Heart left ventricle (tissue), 13 donors: ENCODE results near the gene COX10.

ENCODE experiments used
- POLR2A ChIP-seq, 2 donors: fragments of 450-650 bp; IDR thresholded peaks; one replicate each; pipeline ENCODE4 v1.6.1; 2017; ENCODE audit warnings: antibody characterized with exemption in 2 of 2, mild to moderate bottlenecking in 2 of 2, moderate library complexity in 2 of 2
- TF ChIP-seq, protein P1 (sequence below), 12 donors: fragments of 200-600 bp; sonication (generic) in 4 of 12; IDR thresholded peaks; one replicate each; pipeline versions ENCODE4 v1.5.0 to v1.8.0; 2018 to 2022; ENCODE audit warnings: antibody characterized with exemption in 12 of 12, mild to moderate bottlenecking in 5 of 12
- donor health status: ischemic (EF 13 %, LVEDD 7.1; RV severe dilation, severe dysfunction).
- donor health status: DM: no; HTN: yes; CAD: no.
- donor health status: DM: no; HTN: no; CAD: no.
- donor health status: ischemic (EF 25% LVEDD 6.9; RV normal size, moderate dysfunction).
- donor health status: ischemic (EF 25% LVEDD 5.7; RV mildly dilated, moderate dysfunction).
- donor health status: ischemic (EF 35%, LVEDD 5.7; RV mildly dilated, moderate dysfunction).
- donor health status: nonischemic (EF 11% LVEDD 7.7; RV severe dilation, severe dysfunction).
- donor health status: DM: yes; HTN: yes; CAD: no.
- donor health status: PGD.
- donor health status: ischemic (EF 29% LVEDD 5.4; RV normal size, mild dysfunction).
- donor health status: nonischemic (EF 23%, LVEDD 6.1; RV moderate dilation, normal function).

DNA sequence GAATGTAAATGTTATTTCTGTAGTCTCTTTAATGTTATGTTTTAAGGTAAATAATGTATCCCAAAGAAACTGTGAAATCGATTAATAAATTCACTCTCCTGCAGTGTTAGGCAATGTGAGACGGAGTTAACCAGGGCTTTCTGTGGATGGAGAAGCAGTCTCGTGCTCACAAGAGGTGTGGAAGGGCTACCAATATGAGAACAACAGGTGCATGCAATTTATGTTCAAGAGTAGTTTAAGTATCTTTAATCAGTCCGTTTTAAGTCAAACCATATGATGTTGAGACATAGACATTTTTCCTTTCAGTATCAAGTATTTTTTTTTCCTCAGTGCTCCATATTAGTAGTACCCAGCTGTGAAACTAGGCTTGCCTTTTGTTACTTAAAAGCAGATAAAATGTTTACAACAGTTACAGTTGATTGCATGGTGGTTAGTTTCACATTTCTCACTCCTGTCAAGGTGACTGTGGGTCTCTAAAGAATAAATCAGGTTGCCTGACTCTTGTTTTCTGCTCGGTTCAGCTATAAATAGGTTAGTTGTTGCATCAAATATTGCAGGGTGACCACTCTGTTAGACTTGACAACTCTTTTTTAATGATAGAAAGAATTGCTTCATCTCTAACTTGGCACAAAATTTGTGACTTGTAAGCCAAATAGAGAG lies 54.4 kb downstream of the COX10 start:
- TF ChIP-seq, protein P1, sequence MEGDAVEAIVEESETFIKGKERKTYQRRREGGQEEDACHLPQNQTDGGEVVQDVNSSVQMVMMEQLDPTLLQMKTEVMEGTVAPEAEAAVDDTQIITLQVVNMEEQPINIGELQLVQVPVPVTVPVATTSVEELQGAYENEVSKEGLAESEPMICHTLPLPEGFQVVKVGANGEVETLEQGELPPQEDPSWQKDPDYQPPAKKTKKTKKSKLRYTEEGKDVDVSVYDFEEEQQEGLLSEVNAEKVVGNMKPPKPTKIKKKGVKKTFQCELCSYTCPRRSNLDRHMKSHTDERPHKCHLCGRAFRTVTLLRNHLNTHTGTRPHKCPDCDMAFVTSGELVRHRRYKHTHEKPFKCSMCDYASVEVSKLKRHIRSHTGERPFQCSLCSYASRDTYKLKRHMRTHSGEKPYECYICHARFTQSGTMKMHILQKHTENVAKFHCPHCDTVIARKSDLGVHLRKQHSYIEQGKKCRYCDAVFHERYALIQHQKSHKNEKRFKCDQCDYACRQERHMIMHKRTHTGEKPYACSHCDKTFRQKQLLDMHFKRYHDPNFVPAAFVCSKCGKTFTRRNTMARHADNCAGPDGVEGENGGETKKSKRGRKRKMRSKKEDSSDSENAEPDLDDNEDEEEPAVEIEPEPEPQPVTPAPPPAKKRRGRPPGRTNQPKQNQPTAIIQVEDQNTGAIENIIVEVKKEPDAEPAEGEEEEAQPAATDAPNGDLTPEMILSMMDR (IDR thresholded peaks at IDR 0.05): no peak
- TF ChIP-seq POLR2A (IDR thresholded peaks at IDR 0.05): no peak
